H1 (cell line): ENCODE data around the gene PEX26. TPM values are rescaled to one million over a fixed set of nuclear protein-coding genes. Genes with fewer than 3 reads are reported as not detected.
A peak's percentile ranks its signal among the peaks of the same experiment; 100 is the strongest.

Experiments used
- CTCF ChIA-PET: fragments of 300-600 bp; sonication (Branson Sonifier 250); formaldehyde crosslinking; loops from one replicate; lab custom pipeline; 2021; ENCODE audit not compliant: partially characterized antibody; lab: Charles Lee
- POLR2A ChIA-PET: fragments of 300-600 bp; sonication (Branson Sonifier 250); formaldehyde crosslinking; loops from one replicate; lab custom pipeline; 2021; ENCODE audit warnings: inconsistent platforms; ENCODE audit not compliant: partially characterized antibody; lab: Charles Lee
- DNase-seq, 2 experiments: peaks; one replicate each; pipeline versions ENCODE4 v3.0.0 to v3.0.0-alpha.2; 2010 to 2022; ENCODE audit warnings: low spot score in 2 of 2, low read depth in 1 of 2, mixed read lengths in 1 of 2
- FAIRE-seq: peaks from 2 replicates; lab custom pipeline; 2011; peaks lifted over from hg19 to GRCh38; lab: Jason Lieb, UNC
- H2AFZ ChIP-seq: 2 replicates; pipeline ENCODE4 v1.8.1; 2012; ENCODE audit warnings: low read length, inconsistent platforms
- H2AK5ac ChIP-seq: 2 replicates; pipeline ENCODE4 v1.6.1; 2013; ENCODE audit warnings: low read depth, low read length
- H2BK120ac ChIP-seq: replicated peaks from 2 replicates; pipeline ENCODE3; 2013; ENCODE audit warnings: low read depth, low read length, inconsistent platforms
- H2BK12ac ChIP-seq: 2 replicates; pipeline ENCODE4 v1.6.1; 2013; ENCODE audit warnings: low read depth, low read length
- H2BK15ac ChIP-seq: 2 replicates; pipeline ENCODE4 v1.6.1; 2013; ENCODE audit warnings: low read length
- H2BK20ac ChIP-seq: 2 replicates; pipeline ENCODE4 v1.6.1; 2013; ENCODE audit warnings: low read length
- H2BK5ac ChIP-seq: 2 replicates; pipeline ENCODE4 v1.6.1; 2013; ENCODE audit warnings: low read depth, low read length
- H3K14ac ChIP-seq: 2 replicates; pipeline ENCODE4 v1.6.1; 2013; ENCODE audit warnings: inconsistent platforms; ENCODE audit not compliant: insufficient read length
- H3K18ac ChIP-seq: 2 replicates; pipeline ENCODE4 v1.6.1; 2013; ENCODE audit warnings: low read length; ENCODE audit errors: extremely low read depth
- H3K23ac ChIP-seq: 2 replicates; pipeline ENCODE4 v1.6.1; 2013; ENCODE audit warnings: inconsistent platforms; ENCODE audit not compliant: insufficient read length
- H3K23me2 ChIP-seq: 2 replicates; pipeline ENCODE4 v1.6.1; 2013; ENCODE audit warnings: low read depth, low read length
- H3K27ac ChIP-seq: 2 replicates; pipeline ENCODE4 v1.6.1; 2011; ENCODE audit warnings: low read depth, low read length, inconsistent platforms
- H3K27me3 ChIP-seq, 4 experiments: replicated peaks in 1 of 4; 1 replicate in 1 of 4; 2 replicates in 3 of 4; pipeline versions ENCODE4 v1.6.1 to v1.8.1; 2011 to 2013; ENCODE audit warnings: low read length in 3 of 4, mild to moderate bottlenecking in 3 of 4, inconsistent platforms in 2 of 4, mixed read lengths in 2 of 4, moderate library complexity in 1 of 4; ENCODE audit not compliant: control insufficient read depth in 3 of 4, insufficient read depth in 3 of 4; ENCODE audit errors: extremely low read depth in 1 of 4
- H3K36me3 ChIP-seq, 4 experiments: 2 replicates each; pipeline versions ENCODE4 v1.6.1 to v1.8.1; 2011 to 2013; ENCODE audit warnings: mild to moderate bottlenecking in 4 of 4, low read length in 3 of 4, moderate library complexity in 2 of 4, control low read depth in 1 of 4, inconsistent platforms in 1 of 4; ENCODE audit not compliant: insufficient read depth in 4 of 4, control insufficient read depth in 2 of 4
- H3K4ac ChIP-seq: replicated peaks from 2 replicates; pipeline ENCODE3; 2013; ENCODE audit warnings: low read length, low read depth, mixed read lengths, inconsistent platforms; ENCODE audit not compliant: insufficient read length
- H3K4me1 ChIP-seq, 4 experiments: replicated peaks in 1 of 4; 1 replicate in 1 of 4; 2 replicates in 3 of 4; pipeline versions ENCODE4 v1.6.1 to v1.8.1; 2011 to 2013; ENCODE audit warnings: low read length in 3 of 4, inconsistent platforms in 2 of 4, mixed read lengths in 1 of 4; ENCODE audit not compliant: insufficient read depth in 4 of 4, control insufficient read depth in 3 of 4
- H3K4me2 ChIP-seq, 2 experiments: 2 replicates each; pipeline versions ENCODE4 v1.6.1 to v1.8.1; 2011 to 2013; ENCODE audit warnings: low read depth in 2 of 2, low read length in 2 of 2, control low read depth in 1 of 2, inconsistent platforms in 1 of 2, mild to moderate bottlenecking in 1 of 2; ENCODE audit not compliant: insufficient read depth in 1 of 2
- H3K4me3 ChIP-seq, 4 experiments: fragments of 200-600, 300-600 bp in 1 of 4; sonication (generic), shearing (Covaris generic), sonication (Bioruptor Twin) in 1 of 4; 2 replicates each; pipeline versions ENCODE4 v1.5.1 to v1.8.1; 2011 to 2016; ENCODE audit warnings: low read length in 4 of 4, low read depth in 3 of 4, control low read depth in 2 of 4, inconsistent platforms in 2 of 4, mild to moderate bottlenecking in 2 of 4, mixed read lengths in 1 of 4, moderate library complexity in 1 of 4; ENCODE audit not compliant: insufficient read depth in 2 of 4; ENCODE audit errors: extremely low read depth in 1 of 4
- H3K56ac ChIP-seq: replicated peaks from 2 replicates; pipeline ENCODE3; 2013; ENCODE audit warnings: low read depth, mild to moderate bottlenecking, mixed read lengths, low read length, inconsistent platforms; ENCODE audit not compliant: insufficient read length
- H3K79me1 ChIP-seq: 2 replicates; pipeline ENCODE4 v1.6.1; 2013; ENCODE audit warnings: low read depth, low read length, control low read depth
- H3K79me2 ChIP-seq, 2 experiments: 2 replicates each; pipeline versions ENCODE4 v1.6.1 to v1.8.1; 2012 to 2013; ENCODE audit warnings: low read length in 2 of 2, mild to moderate bottlenecking in 2 of 2, inconsistent platforms in 1 of 2; ENCODE audit not compliant: insufficient read depth in 2 of 2, control insufficient read depth in 1 of 2
- H3K9ac ChIP-seq, 4 experiments: replicated peaks in 1 of 4; 1 replicate in 1 of 4; 2 replicates in 3 of 4; pipeline versions ENCODE4 v1.6.1 to v1.8.1; 2011 to 2013; ENCODE audit warnings: low read depth in 3 of 4, low read length in 3 of 4, control low read depth in 2 of 4, mild to moderate bottlenecking in 2 of 4, moderate library complexity in 2 of 4, inconsistent platforms in 1 of 4; ENCODE audit errors: extremely low read depth in 1 of 4
- H3K9me3 ChIP-seq, 2 experiments: 2 replicates each; pipeline versions ENCODE4 v1.6.1 to v1.8.1; 2012 to 2013; ENCODE audit warnings: mild to moderate bottlenecking in 2 of 2, moderate library complexity in 2 of 2, control low read depth in 1 of 2, inconsistent platforms in 1 of 2, low read depth in 1 of 2, low read length in 1 of 2, mixed read lengths in 1 of 2; ENCODE audit not compliant: insufficient read depth in 2 of 2
- H4K20me1 ChIP-seq, 2 experiments: replicated peaks in 1 of 2; 2 replicates each; pipeline versions ENCODE3 to v1.8.1; 2011 to 2013; ENCODE audit warnings: inconsistent platforms in 2 of 2, low read length in 2 of 2, mild to moderate bottlenecking in 1 of 2; ENCODE audit not compliant: insufficient read depth in 2 of 2, control insufficient read depth in 1 of 2
- H4K5ac ChIP-seq: 2 replicates; pipeline ENCODE4 v1.6.1; 2013; ENCODE audit warnings: low read length, low read depth, mixed read lengths, inconsistent platforms; ENCODE audit not compliant: insufficient read length
- H4K8ac ChIP-seq: 2 replicates; pipeline ENCODE4 v1.8.0; 2013; ENCODE audit warnings: mild to moderate bottlenecking, moderate library complexity, low read length, inconsistent platforms; ENCODE audit not compliant: insufficient read depth; ENCODE audit errors: extremely low read depth
- H4K91ac ChIP-seq: replicated peaks from 2 replicates; pipeline ENCODE3; 2013; ENCODE audit warnings: low read length, mixed read lengths, inconsistent platforms; ENCODE audit not compliant: insufficient read length
- CTCF ChIP-seq, 3 experiments: IDR thresholded peaks; 1 replicate in 2 of 3; 2 replicates in 1 of 3; pipeline versions ENCODE4 v1.5.1 to v1.6.1; 2011; ENCODE audit warnings: low read length in 3 of 3, mild to moderate bottlenecking in 3 of 3, inconsistent platforms in 2 of 3, low read depth in 1 of 3, moderate library complexity in 1 of 3; ENCODE audit not compliant: insufficient read depth in 1 of 3; ENCODE audit errors: control extremely low read depth in 1 of 3
- SIX5 ChIP-seq: IDR thresholded peaks from 2 replicates; pipeline ENCODE4 v1.6.1; 2011; ENCODE audit warnings: mild to moderate bottlenecking, low read depth, low read length
- WGBS, 2 experiments: shearing (Covaris generic) in 1 of 2; methylation state at CpG; one replicate each; pipeline versions ENCODE4 v1.1.6 to v1.1.7; 2013 to 2015; ENCODE audit warnings: low lambda C conversion rate in 2 of 2, mixed read lengths in 2 of 2, inconsistent platforms in 1 of 2, low coverage in 1 of 2, missing lambda C conversion rate in 1 of 2; ENCODE audit not compliant: insufficient replicate concordance in 2 of 2, insufficient coverage in 1 of 2, insufficient read length in 1 of 2; ENCODE audit errors: extremely low coverage in 1 of 2, missing lambda C conversion rate in 1 of 2; 5-methylcytosine and 5-hydroxymethylcytosine counted together
- polyA plus RNA-seq, 7 experiments: library from polyadenylated mRNA; depleted of rRNA in 3 of 7; stranded (reverse) in 5 of 7; unstranded in 2 of 7; fragments of >200 nt in 5 of 7; fragments of 200-250 nt in 2 of 7; gene quantifications; 1 replicate in 5 of 7; 2 replicates in 1 of 7; 4 replicates in 1 of 7; pipeline versions ENCODE4 v1.2.1 to v1.2.3, GENCODE V29; 2011 to 2013; ENCODE audit warnings: missing spikeins in 2 of 7, mixed read lengths in 2 of 7
- total RNA-seq: library from RNA; stranded (reverse); fragmentation: NEBNext Ultra II Directional; extraction: Animal tissue kit (Norgen Biotek cat#: 25700); gene quantifications from 2 replicates; pipeline ENCODE4 v1.2.1, GENCODE V29; 2021

PEX26 gene
- total and polyA plus RNA-seq, 2 of the 8 experiments (the other 6 are each of a cell fraction or from before 2014, with no cell fraction given): 33.1 to 49.0 TPM

DNA sequence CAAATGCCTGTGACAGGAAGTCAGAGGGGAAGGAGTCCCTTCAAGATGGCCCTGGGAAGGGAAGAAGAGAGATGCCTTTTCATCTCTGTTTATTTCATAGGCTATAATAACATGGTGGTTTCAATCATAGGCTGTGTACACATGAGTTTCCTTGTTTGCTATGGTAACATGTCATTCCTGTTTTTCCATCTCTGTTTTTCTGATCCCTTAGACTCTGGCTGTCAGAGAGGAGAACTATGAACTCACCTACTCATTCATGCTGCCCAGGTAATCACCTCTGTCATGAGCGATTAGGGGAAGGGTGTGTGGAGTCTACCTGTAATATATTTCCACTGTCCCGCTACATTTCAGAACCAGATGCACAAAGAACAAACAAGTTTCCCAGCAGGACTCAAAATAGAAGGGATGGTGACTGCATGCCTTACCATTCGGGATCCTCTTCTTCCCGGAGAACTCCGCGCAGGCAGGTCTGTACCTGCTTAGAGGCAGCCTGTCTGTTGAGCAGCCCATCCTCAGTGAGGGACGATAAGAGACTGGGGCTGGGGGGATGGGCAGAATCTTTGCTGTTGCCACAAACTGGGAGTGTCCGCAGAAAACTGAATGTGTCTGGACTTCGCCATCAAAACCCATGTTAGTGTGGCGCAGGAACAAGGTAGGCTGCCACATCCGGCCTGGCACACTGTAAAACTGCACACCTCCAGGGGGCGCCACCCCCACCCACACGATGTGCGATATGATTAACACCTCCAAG is 7.1 kb upstream of the PEX26 start:
- no peak overlapping the region; the same call in 1 of the 2 replicates for H3K18ac ChIP-seq
- H4K91ac ChIP-seq: no peak overlapping the region
- H4K20me1 ChIP-seq: no peaks in the 10 kb centered on the region
- FAIRE-seq: no peak
- H3K9me3 ChIP-seq: no peaks in the 10 kb centered on the region
- no peak overlapping the region for H2BK120ac ChIP-seq
- no peaks in the 10 kb centered on the region for H3K23me2 ChIP-seq
- no peaks in the 10 kb centered on the region for H3K79me1 ChIP-seq
- no peaks in the 10 kb centered on the region for H3K4me1 ChIP-seq
- peaks cover 0 to 2% (median 0%) of the 10 kb centered on the region in 4 experiments; a peak in 2 of 7 replicates for H3K27me3 ChIP-seq
- no peak overlapping the region for H2BK20ac ChIP-seq
- WGBS, 2 experiments: 85% methylated on average over 14 of the region's 14 CpGs; no CpG with 5 or more reads in 1 of the 2 experiments
- H3K27ac ChIP-seq: no peak overlapping the region
- no peak overlapping the region for H3K23ac ChIP-seq
- no peak overlapping the region for H2AK5ac ChIP-seq
- TF ChIP-seq CTCF (IDR thresholded peaks at IDR 0.05; ENCODE audit: control extremely low read depth in 1 of 3, insufficient read depth in 1 of 3, low read depth in 1 of 3, low read length in 3 of 3) (peak; percentile 25 to 59 (median 37)), SIX5 (no peak)
- no peaks in the 10 kb centered on the region for H3K79me2 ChIP-seq
- POLR2A ChIA-PET: no interaction called here
- H3K4me3 ChIP-seq: no peak overlapping the region
- no peak overlapping the region for H2BK15ac ChIP-seq
- no peak overlapping the region for H3K14ac ChIP-seq
- peak in 1 of 2 experiments; percentile 53 for DNase-seq
- no peak overlapping the region for H3K9ac ChIP-seq
- H4K8ac ChIP-seq: no peak overlapping the region
- H2AFZ ChIP-seq: no peak overlapping the region
- H3K4me2 ChIP-seq: no peak overlapping the region
- no peak overlapping the region for H4K5ac ChIP-seq
- CTCF ChIA-PET: interaction anchor here (0.8 to 11.5 kb wide), 10 partner anchors 6 to 238 kb away, joined by 3 to 163 read pairs (median 4); no protein-coding TSS in a partner anchor
- no peaks in the 10 kb centered on the region for H3K36me3 ChIP-seq
- no peak overlapping the region for H2BK12ac ChIP-seq
- H3K4ac ChIP-seq: no peak overlapping the region
- no peak overlapping the region for H2BK5ac ChIP-seq
- no peak overlapping the region for H3K56ac ChIP-seq
